Stomach smooth muscle (tissue), 2 donors: ENCODE data around the gene TTC31.

ENCODE experiments used
- H3K27ac ChIP-seq: one replicate; pipeline ENCODE4 v1.7.0; 2013; ENCODE audit warnings: mild to moderate bottlenecking, low read length, inconsistent platforms
- H3K27me3 ChIP-seq, 2 donors: one replicate each; pipeline ENCODE4 v1.7.0; 2013; ENCODE audit warnings: low read length in 2 of 2; ENCODE audit not compliant: insufficient read depth in 2 of 2, control insufficient read depth in 1 of 2
- H3K36me3 ChIP-seq, 2 donors: one replicate each; pipeline ENCODE4 v1.7.0; 2013; ENCODE audit warnings: low read length in 2 of 2; ENCODE audit not compliant: control insufficient read depth in 2 of 2, insufficient read depth in 2 of 2
- H3K4me1 ChIP-seq: one replicate; pipeline ENCODE4 v1.7.0; 2013; ENCODE audit warnings: low read length; ENCODE audit not compliant: control insufficient read depth, insufficient read depth
- H3K4me3 ChIP-seq, 2 donors: one replicate each; pipeline ENCODE4 v1.7.0; 2013; ENCODE audit warnings: low read length in 2 of 2
- H3K9ac ChIP-seq, 2 donors: one replicate each; pipeline ENCODE4 v1.7.0; 2013; ENCODE audit warnings: low read length in 2 of 2, mild to moderate bottlenecking in 1 of 2
- H3K9me3 ChIP-seq, 2 donors: one replicate each; pipeline ENCODE4 v1.7.0; 2013; ENCODE audit warnings: low read length in 2 of 2; ENCODE audit not compliant: control insufficient read depth in 2 of 2
- donor health status: healthy.
- donor health status: Pancreatic carcinoma.

The TTC31 gene

DNA sequence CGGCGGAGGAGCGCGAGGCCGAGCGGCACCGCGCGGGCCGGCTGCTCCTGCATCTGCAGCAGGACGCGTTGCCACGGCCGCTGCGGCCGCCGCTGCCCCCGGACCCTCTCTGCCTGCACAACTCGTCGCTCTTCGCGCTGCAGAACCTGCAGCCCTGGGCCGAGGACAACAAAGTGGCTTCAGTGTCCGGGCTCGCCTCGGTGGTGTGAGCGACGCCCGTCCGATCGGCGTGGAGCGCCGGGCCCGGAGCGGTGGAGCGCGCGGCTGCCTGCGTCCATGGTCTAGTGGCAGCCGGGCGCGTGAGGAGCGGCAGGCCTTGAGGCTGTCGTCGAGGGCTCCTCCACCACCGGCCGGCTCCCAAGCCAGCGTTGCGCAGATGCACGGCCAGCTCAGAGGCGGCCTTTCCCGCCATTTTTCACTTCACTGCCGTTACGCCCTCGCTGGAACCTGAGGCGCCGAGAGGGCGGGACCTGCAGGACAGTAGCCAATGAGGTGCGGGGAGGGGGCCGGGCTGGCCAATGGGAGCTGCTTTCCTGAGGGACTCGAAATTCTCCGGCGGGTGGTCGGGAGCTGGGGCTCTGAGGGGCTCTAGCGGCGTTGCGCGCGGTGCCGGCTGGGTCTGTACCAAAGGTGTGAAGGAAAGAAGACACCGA lies 33.2 kb downstream of the TTC31 start:
- H3K27ac ChIP-seq: no peak overlapping the region

DNA sequence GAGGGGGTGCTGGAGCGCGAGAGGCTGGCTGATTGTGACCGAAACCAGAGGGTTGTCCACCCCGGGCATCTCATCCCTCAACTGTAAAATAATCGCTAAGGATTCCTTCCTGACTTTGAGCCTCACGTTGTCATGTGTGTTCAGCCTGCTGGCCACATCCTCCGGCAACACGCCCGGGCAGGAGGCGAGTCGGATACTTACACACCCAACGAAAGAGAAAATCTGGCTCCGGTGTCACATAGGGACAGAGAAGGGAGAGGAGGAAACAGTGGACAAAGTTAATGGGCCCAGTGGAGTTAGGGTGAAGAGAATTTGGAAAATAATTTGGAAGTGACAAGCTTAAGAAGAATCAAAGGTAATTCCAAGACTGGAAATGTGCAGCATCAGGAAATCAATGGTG lies 33.8 kb downstream of the TTC31 start:
- Histone ChIP-seq H3K36me3 (no peaks in the 10 kb centered on the region), H3K9ac (no peak overlapping the region), H3K4me1 (peaks cover 20% of the 10 kb centered on the region), H3K27me3 (peaks cover 69 to 76% of the 10 kb centered on the region in 2 donors), H3K4me3 (peak overlapping the region in 1 of 2 donors; percentile 52), H3K27ac (no peak overlapping the region), H3K9me3 (no peaks in the 10 kb centered on the region)

More for the DNA sequence above, 33.2 kb downstream of the TTC31 start:
- H3K4me3 ChIP-seq: peak overlapping the region in 1 of 2 donors; percentile 52
- peaks cover 75 to 81% of the 10 kb centered on the region in 2 donors for H3K27me3 ChIP-seq
- no peaks in the 10 kb centered on the region for H3K36me3 ChIP-seq
- no peak overlapping the region for H3K9ac ChIP-seq
- H3K4me1 ChIP-seq: peaks cover 20% of the 10 kb centered on the region
- no peaks in the 10 kb centered on the region for H3K9me3 ChIP-seq

DNA sequence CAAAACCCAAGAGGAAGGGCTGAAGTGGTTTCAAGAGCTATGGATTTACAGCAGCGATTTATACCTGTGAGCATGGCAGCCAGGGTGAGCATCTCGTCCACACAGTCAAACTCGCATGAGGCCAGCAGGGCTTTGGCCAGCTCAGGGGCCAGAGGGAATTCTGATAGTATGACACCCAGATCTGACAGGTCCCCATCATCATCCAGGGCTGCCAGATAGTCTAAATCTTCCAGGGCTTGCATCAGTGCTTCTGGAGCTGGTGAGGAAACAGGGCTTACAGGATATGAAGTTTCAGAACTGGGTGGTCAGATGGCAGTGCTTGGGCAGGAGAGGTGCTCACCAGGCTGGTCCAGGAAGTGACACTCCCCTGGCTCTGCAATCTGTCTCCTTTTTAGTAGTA lies 39.6 kb downstream of the TTC31 start:
- no peak overlapping the region for H3K4me3 ChIP-seq
- peaks cover under 1% of the 10 kb centered on the region for H3K4me1 ChIP-seq
- no peak overlapping the region for H3K27ac ChIP-seq
- no peak overlapping the region for H3K9ac ChIP-seq
- no peaks in the 10 kb centered on the region for H3K9me3 ChIP-seq
- H3K36me3 ChIP-seq: peaks cover 15% of the 10 kb centered on the region in 2 donors
- peaks cover 22 to 25% of the 10 kb centered on the region in 2 donors for H3K27me3 ChIP-seq

DNA sequence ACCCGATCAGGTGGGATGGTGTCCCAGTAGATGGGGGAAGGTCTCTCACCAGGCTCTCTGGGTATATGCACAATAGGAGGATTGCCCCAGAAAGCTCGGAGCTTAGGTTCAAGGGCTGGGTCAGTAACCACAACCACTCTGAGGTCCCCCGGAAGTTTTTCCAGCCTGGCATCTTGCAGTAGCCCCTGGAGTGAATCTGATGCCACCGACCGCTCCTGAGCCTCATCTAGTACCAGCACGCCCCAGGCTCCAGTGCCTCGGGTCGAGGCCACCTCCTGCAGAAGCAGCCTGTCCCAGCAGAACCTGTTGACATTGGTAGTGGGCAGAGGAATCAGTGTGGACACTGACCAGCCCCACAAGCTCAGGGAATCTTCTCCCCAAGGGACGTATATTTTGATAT lies 41.1 kb downstream of the TTC31 start:
- H3K36me3 ChIP-seq: peaks cover 19 to 22% of the 10 kb centered on the region in 2 donors

DNA sequence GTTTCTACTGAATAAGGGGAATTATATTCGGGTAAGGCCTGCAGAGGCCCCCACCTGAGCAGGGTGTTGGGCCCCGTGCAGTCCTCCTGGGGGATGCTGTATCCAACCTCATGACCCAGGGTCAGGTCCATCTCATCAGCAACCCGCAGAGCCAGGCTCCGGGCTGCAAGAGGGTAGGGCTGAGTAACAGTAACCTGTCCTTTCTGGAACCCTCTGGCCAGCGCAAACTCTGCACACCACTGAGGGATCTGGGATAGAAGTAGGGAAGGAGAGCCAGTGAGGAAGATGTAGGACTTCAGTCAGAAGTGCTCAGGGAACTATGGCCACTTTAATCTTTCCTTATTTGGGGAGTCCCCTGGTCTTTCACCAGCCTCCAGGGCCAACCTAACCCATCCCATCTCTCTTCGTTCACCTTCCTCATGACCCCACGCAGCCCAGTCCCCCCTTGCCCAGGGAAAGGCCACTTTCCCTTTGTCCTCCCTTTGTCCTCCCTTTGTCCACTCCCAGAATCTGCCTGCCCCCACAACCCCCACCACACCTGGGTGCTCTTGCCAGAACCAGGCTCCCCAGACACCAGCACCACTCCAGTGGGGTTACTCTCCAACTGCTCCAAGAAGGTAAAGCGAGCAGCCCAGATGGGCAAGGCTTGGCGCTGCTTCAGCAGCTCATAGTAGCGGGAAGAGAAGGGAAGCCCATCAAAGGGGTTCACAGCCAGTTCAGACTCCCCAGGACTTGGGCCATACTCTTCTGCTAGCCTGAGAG lies 42.3 kb downstream of the TTC31 start:
- peaks cover 19 to 22% of the 10 kb centered on the region in 2 donors for H3K36me3 ChIP-seq
- H3K27ac ChIP-seq: no peak overlapping the region
- H3K9me3 ChIP-seq: no peaks in the 10 kb centered on the region
- H3K4me1 ChIP-seq: peaks cover 17% of the 10 kb centered on the region
- no peak overlapping the region for H3K4me3 ChIP-seq
- H3K9ac ChIP-seq: no peak overlapping the region
- peaks cover 3 to 4% of the 10 kb centered on the region in 2 donors for H3K27me3 ChIP-seq

More for the DNA sequence above, 41.1 kb downstream of the TTC31 start:
- Histone ChIP-seq H3K27ac (no peak overlapping the region), H3K9ac (no peak overlapping the region), H3K27me3 (peaks cover 10 to 13% of the 10 kb centered on the region in 2 donors), H3K4me1 (peaks cover 13% of the 10 kb centered on the region), H3K4me3 (no peak overlapping the region), H3K9me3 (no peaks in the 10 kb centered on the region)

DNA sequence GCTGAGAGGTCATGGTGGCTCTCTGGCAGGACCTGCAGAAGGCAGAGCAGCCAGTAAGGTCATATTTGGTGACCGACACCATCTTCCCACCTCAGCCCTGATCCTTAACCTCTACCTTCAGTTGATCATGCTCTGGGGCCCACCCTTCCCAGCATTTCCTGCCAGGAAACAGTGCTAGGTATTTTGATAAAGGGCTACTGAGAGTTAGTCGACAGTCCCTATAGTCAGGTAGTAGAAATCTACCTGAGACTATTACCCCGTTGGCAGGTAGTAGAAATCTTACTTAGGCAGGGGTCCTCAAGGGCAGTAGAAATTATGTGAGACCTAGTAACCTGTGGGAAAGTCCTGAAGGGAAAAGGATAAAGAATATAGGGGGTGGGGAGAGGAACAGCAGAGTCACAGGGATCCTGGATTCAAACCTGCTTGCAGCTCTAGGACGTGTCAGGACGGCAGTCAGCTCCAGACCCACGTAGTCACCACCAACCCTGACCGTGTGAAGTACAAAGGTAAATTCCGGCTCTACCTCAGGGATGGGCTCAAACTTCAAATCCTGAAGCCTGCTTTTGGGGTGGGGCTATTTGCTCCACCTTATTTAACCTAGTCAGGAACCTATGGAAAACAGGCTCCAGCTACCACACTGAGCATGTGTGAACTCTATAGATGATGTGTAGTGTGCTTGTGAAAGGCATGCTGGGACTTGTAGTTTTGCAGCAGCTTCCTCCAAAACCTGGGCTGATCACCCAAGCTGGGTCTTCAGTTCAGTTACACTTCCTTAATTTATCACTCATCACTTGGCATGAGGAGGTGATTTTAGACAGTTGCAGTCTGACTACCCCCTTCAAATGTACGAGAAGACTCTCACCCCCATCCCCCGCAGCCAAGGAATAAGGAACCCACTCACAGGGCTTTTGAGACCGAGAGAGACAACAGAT lies 43.1 kb downstream of the TTC31 start, which contains the start of gene DQX1:
Gene DQX1 (minus strand): TSS at position 515 of the 932 bp plus-strand sequence. CDS start 502 bp downstream, at position 13.
- H3K4me1 ChIP-seq: peaks cover 24% of the 10 kb centered on the region
- H3K4me3 ChIP-seq: no peak within 1 kb of the TSS
- H3K9ac ChIP-seq: no peak within 1 kb of the TSS
- peaks cover 19 to 22% of the 10 kb centered on the region in 2 donors for H3K36me3 ChIP-seq
- no peak within 1 kb of the TSS for H3K27ac ChIP-seq
- H3K9me3 ChIP-seq: no peaks in the 10 kb centered on the region
- H3K27me3 ChIP-seq: no peaks in the 10 kb centered on the region

DNA sequence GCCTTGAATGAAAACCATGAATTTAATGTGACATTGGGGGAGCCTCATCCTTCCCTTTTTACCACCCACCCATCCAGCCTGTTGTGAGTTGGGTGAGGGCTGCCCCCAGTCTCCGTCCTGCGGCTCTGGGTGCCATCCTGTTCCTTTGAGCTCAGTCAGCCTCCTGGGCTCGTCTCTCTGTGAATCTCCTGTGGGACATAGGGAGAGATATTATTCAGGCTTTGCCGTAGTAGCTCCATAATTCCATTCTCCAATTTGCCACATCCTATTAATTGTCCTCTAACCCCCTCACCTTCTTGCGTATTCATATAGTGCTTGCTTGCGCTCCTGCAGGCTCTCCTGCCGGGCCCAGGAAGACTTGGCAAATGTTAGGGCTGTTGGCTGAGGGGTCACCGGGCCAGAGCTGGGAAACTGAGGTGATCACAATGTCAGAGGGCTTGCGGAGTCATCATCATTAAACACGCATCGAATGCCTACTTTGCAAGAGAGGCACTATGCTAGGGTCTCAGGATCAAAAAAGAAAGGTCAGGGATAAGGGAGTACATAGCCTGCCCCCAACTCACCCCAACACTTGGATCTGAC lies 43.9 kb downstream of the TTC31 start:
- H3K27me3 ChIP-seq: no peaks in the 10 kb centered on the region
- H3K27ac ChIP-seq: no peak overlapping the region
- H3K36me3 ChIP-seq: peaks cover 19 to 25% of the 10 kb centered on the region in 2 donors
- H3K4me1 ChIP-seq: peaks cover 30% of the 10 kb centered on the region
- H3K9ac ChIP-seq: no peak overlapping the region
- no peaks in the 10 kb centered on the region for H3K9me3 ChIP-seq
- no peak overlapping the region for H3K4me3 ChIP-seq

DNA sequence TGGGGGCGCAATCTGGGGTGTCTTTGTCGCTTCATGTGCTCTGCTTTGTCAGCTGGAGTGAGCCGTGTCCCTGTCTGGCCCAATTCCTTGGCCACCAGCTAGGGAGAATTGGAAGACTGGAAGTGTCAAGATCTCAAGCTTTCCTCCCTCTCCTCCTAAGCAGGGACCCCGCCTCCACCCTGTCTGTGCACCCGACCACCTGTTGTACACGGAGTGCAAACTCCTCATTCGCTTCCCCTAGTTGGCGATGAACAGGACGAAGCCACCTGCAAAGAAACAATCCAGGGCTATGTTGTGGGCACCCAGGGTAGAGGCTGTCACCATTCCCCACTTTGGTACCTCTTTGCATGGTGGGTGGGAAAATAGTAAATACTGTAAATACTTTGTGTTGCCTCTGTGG lies 44.9 kb downstream of the TTC31 start:
- H3K9ac ChIP-seq: no peak overlapping the region
- no peak overlapping the region for H3K27ac ChIP-seq
- H3K27me3 ChIP-seq: no peaks in the 10 kb centered on the region
- no peak overlapping the region for H3K4me3 ChIP-seq
- H3K4me1 ChIP-seq: peaks cover 31% of the 10 kb centered on the region
- H3K36me3 ChIP-seq: peaks cover 25 to 33% of the 10 kb centered on the region in 2 donors
- H3K9me3 ChIP-seq: no peaks in the 10 kb centered on the region

DNA sequence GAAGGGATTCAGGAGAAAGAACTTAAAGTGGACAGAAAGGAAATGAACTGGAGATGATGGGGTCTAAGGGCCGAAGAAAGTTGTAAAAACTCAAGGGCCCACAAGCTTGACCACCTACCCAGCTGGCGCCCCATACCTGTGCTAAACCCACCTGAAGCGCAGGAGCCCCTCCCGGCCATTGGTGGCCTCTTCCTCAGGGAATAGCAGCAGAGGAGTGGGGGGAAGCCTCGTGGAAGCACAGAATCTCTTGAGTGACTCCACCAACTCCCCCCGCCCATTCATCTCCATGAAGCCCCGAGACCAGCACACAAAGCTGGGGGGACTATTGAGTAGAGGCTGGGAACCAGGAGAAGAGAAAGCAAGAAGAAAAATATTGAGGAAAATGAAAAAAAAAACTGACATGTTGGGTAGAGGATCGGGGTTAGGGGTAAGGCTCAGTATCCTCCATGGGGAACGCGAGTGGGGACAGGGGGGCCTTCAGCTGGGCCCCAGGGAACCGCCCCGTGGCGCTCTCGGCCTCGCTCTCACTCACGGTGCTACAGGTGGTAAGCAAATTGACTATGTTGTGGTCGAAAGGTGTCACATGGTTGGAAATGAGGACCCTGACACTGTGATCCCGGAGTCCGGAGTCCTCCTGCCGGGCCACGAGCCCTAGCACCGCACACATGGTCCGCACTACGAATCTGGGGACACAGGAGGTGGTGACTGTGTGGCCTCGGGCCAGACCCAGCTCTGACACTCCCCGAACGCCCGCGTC lies 45.9 kb downstream of the TTC31 start:
- Histone ChIP-seq H3K27me3 (no peaks in the 10 kb centered on the region), H3K4me3 (peak overlapping the region; percentile 74 to 99), H3K27ac (peak overlapping the region; percentile 77), H3K9ac (peak overlapping the region; percentile 79 to 91), H3K9me3 (no peaks in the 10 kb centered on the region), H3K4me1 (peaks cover 31% of the 10 kb centered on the region), H3K36me3 (peaks cover 25 to 38% of the 10 kb centered on the region in 2 donors)
